ENCODE results near the gene SEMA3G.

SEMA3G gene

GRCh38 chr3:52444860-52445793 is at the start of gene SEMA3G:
TSS of gene SEMA3G (minus strand) at chr3:52445103. CDS start at chr3:52445027, 76 bp downstream.
- no peak within 1 kb of the TSS for H3K4me3 ChIP-seq (ENCODE audit: low read length)
- peak; percentile 76 for DNase-seq (ENCODE audit: low read depth)
- TF ChIP-seq, protein P1, sequence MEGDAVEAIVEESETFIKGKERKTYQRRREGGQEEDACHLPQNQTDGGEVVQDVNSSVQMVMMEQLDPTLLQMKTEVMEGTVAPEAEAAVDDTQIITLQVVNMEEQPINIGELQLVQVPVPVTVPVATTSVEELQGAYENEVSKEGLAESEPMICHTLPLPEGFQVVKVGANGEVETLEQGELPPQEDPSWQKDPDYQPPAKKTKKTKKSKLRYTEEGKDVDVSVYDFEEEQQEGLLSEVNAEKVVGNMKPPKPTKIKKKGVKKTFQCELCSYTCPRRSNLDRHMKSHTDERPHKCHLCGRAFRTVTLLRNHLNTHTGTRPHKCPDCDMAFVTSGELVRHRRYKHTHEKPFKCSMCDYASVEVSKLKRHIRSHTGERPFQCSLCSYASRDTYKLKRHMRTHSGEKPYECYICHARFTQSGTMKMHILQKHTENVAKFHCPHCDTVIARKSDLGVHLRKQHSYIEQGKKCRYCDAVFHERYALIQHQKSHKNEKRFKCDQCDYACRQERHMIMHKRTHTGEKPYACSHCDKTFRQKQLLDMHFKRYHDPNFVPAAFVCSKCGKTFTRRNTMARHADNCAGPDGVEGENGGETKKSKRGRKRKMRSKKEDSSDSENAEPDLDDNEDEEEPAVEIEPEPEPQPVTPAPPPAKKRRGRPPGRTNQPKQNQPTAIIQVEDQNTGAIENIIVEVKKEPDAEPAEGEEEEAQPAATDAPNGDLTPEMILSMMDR (IDR thresholded peaks at IDR 0.05; ENCODE audit: insufficient read depth, low read depth, low read length, missing control alignments): peak; percentile 63

DNA sequence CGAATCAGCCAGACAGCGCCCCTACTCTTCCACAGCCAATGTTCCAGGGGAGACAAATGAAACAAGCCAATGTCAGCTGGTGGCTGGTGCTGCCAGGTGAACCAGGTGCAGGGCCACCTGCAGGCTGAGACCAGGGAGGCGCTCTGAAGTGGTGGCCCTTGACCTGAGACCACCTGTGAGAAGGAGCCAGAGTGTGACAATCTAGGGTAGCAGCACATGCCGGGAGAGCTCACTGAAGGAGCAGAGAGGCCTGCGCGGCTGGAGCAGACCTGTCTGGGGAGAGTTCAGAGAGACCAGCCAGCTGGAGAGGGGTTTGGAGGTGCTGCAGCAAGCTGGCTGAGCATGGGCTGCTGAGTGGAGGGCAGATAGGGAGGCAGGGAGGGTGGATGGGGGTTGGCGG is 49.5 kb upstream of the SEMA3G start:
- TF ChIP-seq, protein P1 (IDR thresholded peaks at IDR 0.05; ENCODE audit: insufficient read depth, low read depth, low read length, missing control alignments): no peak
- no peak for DNase-seq (ENCODE audit: low read depth)
- H3K4me3 ChIP-seq (ENCODE audit: low read length): no peak overlapping the region

DNA sequence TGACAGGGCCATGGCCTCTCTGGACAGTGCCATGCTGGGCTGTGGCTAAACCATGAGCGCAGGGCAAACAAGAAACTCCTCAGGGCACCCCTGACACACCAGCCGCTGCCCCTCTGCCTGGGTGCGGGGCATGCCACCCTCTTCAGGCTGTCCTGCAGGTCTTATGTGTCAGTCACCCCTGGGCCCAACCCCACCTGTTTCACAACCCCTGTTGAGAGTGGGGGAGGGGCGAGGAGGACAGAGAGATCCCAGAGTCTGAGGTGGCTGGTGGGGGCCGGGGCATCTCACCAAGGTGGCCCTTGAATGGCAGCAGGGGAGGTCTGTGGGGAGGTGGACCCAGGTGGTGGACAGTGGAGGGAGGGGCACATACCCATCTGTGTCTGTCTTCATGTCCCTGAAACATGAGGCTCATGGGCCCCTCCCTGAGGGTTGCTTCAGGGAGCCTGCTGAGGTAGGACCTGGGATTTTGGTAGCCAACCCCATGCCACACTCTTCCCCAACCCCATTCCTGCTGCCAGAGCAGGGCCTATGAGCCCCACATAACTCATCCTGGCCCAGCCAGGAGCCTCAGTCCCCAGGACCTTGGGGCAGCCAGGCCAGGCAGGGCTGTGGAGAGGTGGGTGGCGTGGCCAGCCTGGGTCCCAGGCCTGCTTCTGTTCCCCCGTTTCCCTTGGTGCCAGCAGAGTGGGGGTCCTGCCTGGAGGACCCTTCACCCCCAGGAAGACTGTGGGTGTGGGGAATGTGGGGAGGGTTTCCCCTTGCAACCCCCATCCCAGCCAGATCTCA is 48.5 kb upstream of the SEMA3G start:
- no peak overlapping the region for H3K4me3 ChIP-seq (ENCODE audit: low read length)
- DNase-seq (ENCODE audit: low read depth): no peak
- TF ChIP-seq, protein P1 (IDR thresholded peaks at IDR 0.05; ENCODE audit: insufficient read depth, low read depth, low read length, missing control alignments): no peak

GRCh38 chr3:52492059-52492458 is 47.2 kb upstream of the SEMA3G start:
- H3K4me3 ChIP-seq (ENCODE audit: low read length): no peak overlapping the region
- TF ChIP-seq, protein P1 (IDR thresholded peaks at IDR 0.05; ENCODE audit: insufficient read depth, low read depth, low read length, missing control alignments): no peak
- no peak for DNase-seq (ENCODE audit: low read depth)

- TF ChIP-seq, protein P1 (IDR thresholded peaks at IDR 0.05; ENCODE audit: insufficient read depth, low read depth, low read length, missing control alignments): no peak
- H3K4me3 ChIP-seq (ENCODE audit: low read length): no peak overlapping the region
- no peak for DNase-seq (ENCODE audit: low read depth)
Observed at GRCh38 chr3:52490939-52491526, 46.1 kb upstream of the SEMA3G start.

- TF ChIP-seq, protein P1 (IDR thresholded peaks at IDR 0.05; ENCODE audit: insufficient read depth, low read depth, low read length, missing control alignments): no peak
- DNase-seq (ENCODE audit: low read depth): no peak
- no peak overlapping the region for H3K4me3 ChIP-seq (ENCODE audit: low read length)
Observed at GRCh38 chr3:52490035-52490938, 45.4 kb upstream of the SEMA3G start.
